B cell (primary cell): ENCODE measurements around the gene DTHD1.

ENCODE experiments used
- EZH2 ChIP-seq: IDR thresholded peaks from 2 replicates; pipeline ENCODE4 v1.6.1; 2012; ENCODE audit warnings: borderline replicate concordance, low read depth, mild to moderate bottlenecking, moderate library complexity, low read length; ENCODE audit not compliant: insufficient read depth, poor library complexity, severe bottlenecking
- TF ChIP-seq, protein P1 (sequence below): fragments of 200-600 bp; IDR thresholded peaks from one replicate; pipeline ENCODE4 v1.8.0; 2022; ENCODE audit warnings: antibody characterized with exemption, mild to moderate bottlenecking

DNA sequence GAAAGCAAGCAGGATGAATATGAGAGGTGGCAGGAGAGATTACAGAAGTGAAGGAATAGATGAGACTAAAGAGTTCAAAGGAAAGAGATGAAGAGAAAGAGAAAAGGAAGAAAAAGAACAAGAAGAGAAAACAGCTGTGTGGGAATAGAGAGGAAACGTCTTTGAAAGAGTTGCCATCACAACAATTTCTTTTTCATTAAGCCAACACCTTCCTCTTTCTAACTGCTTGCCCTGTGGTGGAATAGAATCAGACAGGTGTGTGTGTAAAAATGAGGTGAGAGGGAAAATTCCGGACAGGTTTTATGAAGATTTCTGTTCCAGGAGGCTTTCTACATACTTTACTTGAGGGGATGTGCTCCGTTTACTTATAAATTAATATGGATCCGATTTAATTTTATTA, 28.8 kb downstream of the DTHD1 start:
- TF ChIP-seq, protein P1, sequence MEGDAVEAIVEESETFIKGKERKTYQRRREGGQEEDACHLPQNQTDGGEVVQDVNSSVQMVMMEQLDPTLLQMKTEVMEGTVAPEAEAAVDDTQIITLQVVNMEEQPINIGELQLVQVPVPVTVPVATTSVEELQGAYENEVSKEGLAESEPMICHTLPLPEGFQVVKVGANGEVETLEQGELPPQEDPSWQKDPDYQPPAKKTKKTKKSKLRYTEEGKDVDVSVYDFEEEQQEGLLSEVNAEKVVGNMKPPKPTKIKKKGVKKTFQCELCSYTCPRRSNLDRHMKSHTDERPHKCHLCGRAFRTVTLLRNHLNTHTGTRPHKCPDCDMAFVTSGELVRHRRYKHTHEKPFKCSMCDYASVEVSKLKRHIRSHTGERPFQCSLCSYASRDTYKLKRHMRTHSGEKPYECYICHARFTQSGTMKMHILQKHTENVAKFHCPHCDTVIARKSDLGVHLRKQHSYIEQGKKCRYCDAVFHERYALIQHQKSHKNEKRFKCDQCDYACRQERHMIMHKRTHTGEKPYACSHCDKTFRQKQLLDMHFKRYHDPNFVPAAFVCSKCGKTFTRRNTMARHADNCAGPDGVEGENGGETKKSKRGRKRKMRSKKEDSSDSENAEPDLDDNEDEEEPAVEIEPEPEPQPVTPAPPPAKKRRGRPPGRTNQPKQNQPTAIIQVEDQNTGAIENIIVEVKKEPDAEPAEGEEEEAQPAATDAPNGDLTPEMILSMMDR, result no peak
- no peak for TF ChIP-seq EZH2
